Activated naive CD4-positive, alpha-beta T cell treated with anti-CD3 and anti-CD28 coated beads, Interleukin-2, amount 50 U/mL, for 24 hours (primary cell): ENCODE data around the gene TYW5.

Experiments
- H3K27ac Mint-ChIP-seq: one replicate; pipeline ENCODE4 v1.8.0; 2021; ENCODE audit warnings: mild to moderate bottlenecking, mixed read lengths
- H3K27me3 Mint-ChIP-seq: one replicate; pipeline ENCODE4 v1.8.0; 2021; ENCODE audit warnings: mixed read lengths
- H3K36me3 Mint-ChIP-seq: one replicate; pipeline ENCODE4 v1.8.0; 2021; ENCODE audit warnings: mixed read lengths
- H3K4me1 Mint-ChIP-seq: one replicate; pipeline ENCODE4 v1.8.0; 2021; ENCODE audit warnings: mixed read lengths
- H3K4me3 Mint-ChIP-seq: one replicate; pipeline ENCODE4 v1.8.0; 2021; ENCODE audit warnings: mild to moderate bottlenecking, mixed read lengths
- H3K9me3 Mint-ChIP-seq: one replicate; pipeline ENCODE4 v1.8.0; 2021; ENCODE audit warnings: mixed read lengths

TYW5 gene

DNA sequence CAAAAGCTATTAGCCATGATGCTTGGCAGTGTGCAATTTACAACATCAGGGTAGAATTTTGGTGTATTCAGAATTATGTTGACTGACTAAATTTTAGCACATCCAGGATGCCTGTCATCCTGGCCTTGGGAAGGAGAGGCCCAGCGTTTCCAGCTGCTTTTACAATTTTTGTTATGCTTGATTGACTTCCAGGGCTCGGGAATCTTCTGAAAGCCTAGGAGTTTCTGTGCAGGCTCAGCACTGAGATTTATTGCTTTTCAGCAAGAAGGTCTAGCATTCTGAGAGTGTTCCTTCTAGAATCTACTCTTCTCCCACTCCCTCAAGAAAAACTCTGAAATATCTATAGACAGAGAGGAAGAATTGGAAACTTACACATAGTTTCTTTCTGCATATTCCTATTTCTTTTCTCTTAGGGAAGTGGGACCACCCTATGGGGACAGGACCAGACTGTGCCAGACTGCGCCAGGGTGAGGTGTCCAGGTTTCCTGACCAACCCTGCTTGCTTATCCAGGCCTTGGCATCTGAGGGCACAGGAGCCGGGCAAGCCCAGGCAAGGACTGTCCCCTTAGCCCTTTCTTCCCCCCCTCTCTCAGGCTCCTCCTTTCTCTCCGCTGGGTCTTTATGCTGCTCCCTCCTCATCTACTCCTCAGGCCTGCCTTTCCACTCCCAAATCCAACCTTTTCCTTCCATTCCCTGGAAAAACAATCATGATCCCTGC is 27.0 kb upstream of the TYW5 start:
- Mint-ChIP-seq H3K36me3 (no peaks in the 10 kb centered on the region), H3K27ac (no peak overlapping the region), H3K4me3 (no peak overlapping the region), H3K27me3 (no peaks in the 10 kb centered on the region), H3K4me1 (peaks cover 12% of the 10 kb centered on the region), H3K9me3 (no peaks in the 10 kb centered on the region)

- Mint-ChIP-seq H3K9me3 (no peaks in the 10 kb centered on the region), H3K4me1 (peaks cover 6% of the 10 kb centered on the region), H3K27ac (no peak overlapping the region), H3K4me3 (no peak overlapping the region), H3K36me3 (peaks cover 5% of the 10 kb centered on the region), H3K27me3 (no peaks in the 10 kb centered on the region)
These were observed 24.7 kb upstream of the TYW5 start for GRCh38 chr2:199979832-199980628.

- peaks cover 7% of the 10 kb centered on the region for H3K36me3 Mint-ChIP-seq
- H3K4me1 Mint-ChIP-seq: peaks cover 6% of the 10 kb centered on the region
- no peaks in the 10 kb centered on the region for H3K27me3 Mint-ChIP-seq
- no peak overlapping the region for H3K27ac Mint-ChIP-seq
- H3K9me3 Mint-ChIP-seq: no peaks in the 10 kb centered on the region
- no peak overlapping the region for H3K4me3 Mint-ChIP-seq
These were observed 24.1 kb upstream of the TYW5 start for GRCh38 chr2:199979398-199979797.

DNA sequence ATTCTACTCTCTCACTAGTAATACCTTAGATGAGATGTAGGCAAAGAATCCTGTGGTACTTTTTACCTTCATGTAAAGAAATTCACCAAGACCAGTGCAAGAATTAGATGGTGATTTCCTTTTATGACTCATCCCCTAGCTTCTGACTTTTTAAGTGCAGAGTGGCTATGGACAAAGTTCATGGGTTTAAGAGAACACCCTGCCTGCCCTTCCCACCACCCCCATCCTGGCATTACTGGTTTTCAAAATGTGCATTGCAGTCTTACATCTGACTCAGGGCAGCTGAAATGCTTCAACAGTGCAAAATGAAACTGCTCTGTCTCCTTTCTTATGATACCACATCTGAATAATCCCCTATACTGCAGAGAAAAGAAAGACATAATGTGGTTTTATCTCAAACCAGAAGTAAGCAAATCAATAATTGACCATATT is 22.7 kb upstream of the TYW5 start:
- H3K4me1 Mint-ChIP-seq: peaks cover 6% of the 10 kb centered on the region
- H3K27ac Mint-ChIP-seq: no peak overlapping the region
- H3K36me3 Mint-ChIP-seq: peaks cover 7% of the 10 kb centered on the region
- no peak overlapping the region for H3K4me3 Mint-ChIP-seq
- H3K9me3 Mint-ChIP-seq: no peaks in the 10 kb centered on the region
- no peaks in the 10 kb centered on the region for H3K27me3 Mint-ChIP-seq

DNA sequence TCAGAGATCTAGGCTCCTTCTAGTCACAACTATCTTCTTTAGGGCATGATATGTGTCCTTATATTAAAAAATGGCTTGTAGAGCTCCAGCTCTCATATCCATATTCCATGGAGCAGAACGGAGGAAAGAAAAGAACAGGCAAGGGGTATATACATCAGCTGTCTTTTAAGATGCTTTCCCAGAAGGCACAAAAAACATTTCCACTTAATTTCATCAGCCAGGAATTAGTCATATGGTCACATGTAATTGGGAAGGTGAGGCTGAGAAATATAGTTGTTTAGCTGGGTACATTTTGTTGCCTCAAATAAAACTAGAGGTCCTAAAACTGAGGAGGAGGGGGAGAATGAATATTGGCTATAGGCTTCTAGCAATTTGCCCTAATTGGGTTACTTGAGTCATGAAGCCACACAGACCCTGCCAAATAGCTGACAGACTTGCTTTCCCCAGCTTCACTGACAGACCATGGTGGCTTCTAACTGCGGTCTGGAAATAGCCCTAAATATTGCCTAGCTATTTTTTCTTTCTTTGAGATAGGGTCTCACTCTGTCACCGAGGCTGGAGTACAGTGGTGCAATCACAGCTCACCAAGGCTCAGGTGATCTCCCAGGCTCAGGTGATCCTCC is 20.1 kb upstream of the TYW5 start:
- Mint-ChIP-seq H3K9me3 (no peaks in the 10 kb centered on the region), H3K27ac (peak overlapping the region; percentile 36), H3K27me3 (no peaks in the 10 kb centered on the region), H3K36me3 (peaks cover 7% of the 10 kb centered on the region), H3K4me1 (peaks cover 6% of the 10 kb centered on the region), H3K4me3 (no peak overlapping the region)

DNA sequence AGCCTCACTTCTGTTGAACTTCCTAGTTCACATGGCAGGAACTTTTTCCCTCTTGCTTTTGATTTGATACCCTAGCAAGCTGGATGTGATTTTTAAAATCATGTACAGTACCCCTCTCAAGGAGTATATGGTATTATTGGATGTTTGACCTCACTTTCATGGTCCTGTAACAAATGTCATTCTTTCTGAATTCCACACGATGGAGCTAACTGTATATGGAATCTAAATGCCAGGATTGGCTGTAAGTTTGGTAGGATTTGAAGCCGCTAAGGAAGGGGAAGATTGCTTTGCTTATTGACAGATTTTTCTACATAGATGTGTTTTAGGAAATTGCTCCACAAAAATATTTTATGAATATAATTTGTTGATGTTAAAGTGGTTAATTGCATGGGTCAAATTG is 18.4 kb upstream of the TYW5 start:
- Mint-ChIP-seq H3K27me3 (no peaks in the 10 kb centered on the region), H3K27ac (no peak overlapping the region), H3K4me3 (no peak overlapping the region)

DNA sequence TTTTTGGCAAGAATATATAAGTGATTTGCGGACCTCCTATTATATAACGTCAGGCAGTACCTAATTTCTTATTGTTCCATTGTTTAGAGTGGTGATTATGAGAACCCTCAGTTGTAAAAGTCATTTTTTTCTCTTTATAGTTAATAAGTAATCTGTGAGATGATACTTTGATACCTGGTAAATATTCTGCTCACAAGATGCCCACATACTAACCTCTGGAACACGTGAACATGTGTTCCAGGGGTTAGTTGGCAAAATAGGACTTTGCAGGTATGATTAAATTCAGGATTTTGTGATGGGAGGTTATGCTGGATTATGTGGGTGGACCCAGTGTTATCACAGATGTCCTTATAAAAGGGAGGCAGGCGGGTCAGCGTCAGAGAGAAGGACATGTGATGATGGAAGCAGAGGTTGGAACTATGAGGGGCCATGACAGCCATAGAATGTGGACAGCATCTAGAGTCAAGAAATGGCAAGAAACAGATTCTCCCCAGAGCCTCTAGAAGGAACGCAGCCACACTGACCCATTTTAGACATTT is 16.9 kb upstream of the TYW5 start:
- Mint-ChIP-seq H3K36me3 (peaks cover 11% of the 10 kb centered on the region), H3K4me1 (no peaks in the 10 kb centered on the region), H3K9me3 (no peaks in the 10 kb centered on the region), H3K27ac (no peak overlapping the region), H3K4me3 (no peak overlapping the region), H3K27me3 (no peaks in the 10 kb centered on the region)

More for the DNA sequence above, 18.4 kb upstream of the TYW5 start:
- Mint-ChIP-seq H3K4me1 (peaks cover 6% of the 10 kb centered on the region), H3K36me3 (peaks cover 7% of the 10 kb centered on the region), H3K9me3 (no peaks in the 10 kb centered on the region)

GRCh38 chr2:199968126-199968525 is 12.8 kb upstream of the TYW5 start:
- Mint-ChIP-seq H3K27ac (peak overlapping the region; percentile 41), H3K4me1 (no peaks in the 10 kb centered on the region), H3K27me3 (no peaks in the 10 kb centered on the region)

DNA sequence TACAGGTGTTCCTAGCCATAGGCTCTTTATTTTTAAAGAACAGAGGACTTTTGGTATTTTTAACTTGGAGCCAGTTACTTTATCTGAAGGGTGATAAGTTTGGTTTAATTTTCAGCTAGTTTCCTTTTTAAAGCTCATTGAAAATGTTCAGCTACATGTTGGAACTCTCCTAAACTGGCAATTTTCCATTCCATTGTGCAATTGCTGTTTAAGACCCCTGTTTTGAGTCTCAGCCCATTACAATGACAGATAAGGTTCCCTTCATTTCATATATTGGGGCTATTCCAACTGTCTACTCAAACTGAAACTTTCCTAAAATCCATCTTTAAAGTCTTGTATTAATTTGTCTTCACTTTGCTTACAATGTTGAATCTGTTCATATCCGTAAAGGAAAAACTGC is 11.7 kb upstream of the TYW5 start:
- no peak overlapping the region for H3K27ac Mint-ChIP-seq
- H3K36me3 Mint-ChIP-seq: peaks cover 9% of the 10 kb centered on the region
- H3K4me3 Mint-ChIP-seq: no peak overlapping the region
- H3K4me1 Mint-ChIP-seq: peaks cover 4% of the 10 kb centered on the region
- no peaks in the 10 kb centered on the region for H3K27me3 Mint-ChIP-seq
- H3K9me3 Mint-ChIP-seq: no peaks in the 10 kb centered on the region

More at GRCh38 chr2:199968126-199968525, 12.8 kb upstream of the TYW5 start:
- Mint-ChIP-seq H3K36me3 (peaks cover 6% of the 10 kb centered on the region), H3K4me3 (no peak overlapping the region), H3K9me3 (no peaks in the 10 kb centered on the region)

GRCh38 chr2:199966405-199966804 is 11.1 kb upstream of the TYW5 start:
- no peaks in the 10 kb centered on the region for H3K9me3 Mint-ChIP-seq
- no peak overlapping the region for H3K4me3 Mint-ChIP-seq

DNA sequence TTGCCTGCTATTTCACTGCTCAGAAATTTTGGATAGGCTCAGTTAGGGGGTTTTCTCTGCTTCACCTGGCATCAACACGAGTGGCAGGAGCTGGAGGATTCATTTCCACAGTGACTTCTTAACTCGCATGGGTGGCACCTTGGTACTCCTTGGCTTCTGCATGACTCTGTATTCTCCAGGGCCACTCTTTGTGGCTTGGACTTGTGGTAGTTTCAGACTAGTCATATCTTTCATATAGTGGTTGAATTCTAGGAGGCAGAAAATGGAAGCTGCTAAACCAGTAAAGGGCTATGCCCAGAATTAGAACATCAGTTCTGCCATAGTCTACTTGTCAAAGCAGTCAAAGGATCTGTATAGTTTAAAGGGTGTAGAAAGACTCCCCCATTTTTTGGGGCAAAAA is 6.9 kb upstream of the TYW5 start:
- Mint-ChIP-seq H3K9me3 (no peaks in the 10 kb centered on the region), H3K4me3 (no peak overlapping the region), H3K27ac (no peak overlapping the region), H3K27me3 (no peaks in the 10 kb centered on the region), H3K4me1 (peaks cover 17% of the 10 kb centered on the region), H3K36me3 (peaks cover 8% of the 10 kb centered on the region)

More at GRCh38 chr2:199966405-199966804, 11.1 kb upstream of the TYW5 start:
- Mint-ChIP-seq H3K27ac (no peak overlapping the region), H3K36me3 (peaks cover 9% of the 10 kb centered on the region), H3K4me1 (peaks cover 4% of the 10 kb centered on the region), H3K27me3 (no peaks in the 10 kb centered on the region)

GRCh38 chr2:199958014-199958413 is 2.7 kb upstream of the TYW5 start:
- Mint-ChIP-seq H3K4me3 (peak overlapping the region; percentile 35), H3K4me1 (peaks cover 42% of the 10 kb centered on the region), H3K36me3 (peaks cover 4% of the 10 kb centered on the region)

DNA sequence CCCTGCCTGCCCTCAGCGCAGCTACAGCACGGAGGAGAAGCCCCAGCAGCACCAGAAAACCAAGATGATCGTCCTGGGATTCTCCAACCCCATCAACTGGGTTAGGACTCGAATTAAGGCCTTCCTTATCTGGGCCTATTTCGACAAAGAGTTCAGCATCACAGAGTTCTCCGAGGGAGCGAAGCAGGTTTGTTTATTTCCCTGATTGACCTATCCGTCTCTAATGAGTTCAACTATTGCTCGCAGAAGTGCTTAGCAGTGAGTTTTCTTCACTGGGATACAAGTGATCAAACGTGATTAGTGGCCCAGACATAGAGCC is 730 bp upstream of the TYW5 start:
- H3K27me3 Mint-ChIP-seq: no peaks in the 10 kb centered on the region
- peak overlapping the region; percentile 95 for H3K27ac Mint-ChIP-seq
- peaks cover 51% of the 10 kb centered on the region for H3K4me1 Mint-ChIP-seq
- peaks cover 3% of the 10 kb centered on the region for H3K36me3 Mint-ChIP-seq
- no peaks in the 10 kb centered on the region for H3K9me3 Mint-ChIP-seq
- peak overlapping the region; percentile 99 for H3K4me3 Mint-ChIP-seq

More at GRCh38 chr2:199958014-199958413, 2.7 kb upstream of the TYW5 start:
- Mint-ChIP-seq H3K27ac (peak overlapping the region; percentile 61), H3K9me3 (no peaks in the 10 kb centered on the region), H3K27me3 (no peaks in the 10 kb centered on the region)

DNA sequence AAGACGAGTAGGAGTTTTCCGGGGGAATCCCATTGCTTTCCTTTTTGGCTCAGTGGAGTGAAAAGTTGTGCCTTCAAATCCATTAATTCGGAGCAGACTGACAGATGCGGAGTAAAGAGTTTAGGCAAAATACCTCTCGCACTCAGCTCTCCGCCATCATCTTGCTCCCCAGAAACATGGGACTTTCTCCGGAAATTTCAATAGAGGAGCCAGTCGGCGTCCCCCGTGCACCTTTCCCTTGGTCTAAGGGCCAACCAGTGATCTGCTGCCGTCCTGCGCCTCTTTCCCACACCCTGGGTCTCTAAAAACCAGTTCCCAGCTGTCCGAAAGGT is 318 bp downstream of the TYW5 start:
- Mint-ChIP-seq H3K27ac (peak overlapping the region; percentile 95), H3K27me3 (no peaks in the 10 kb centered on the region), H3K4me3 (peak overlapping the region; percentile 99), H3K4me1 (peaks cover 58% of the 10 kb centered on the region), H3K9me3 (no peaks in the 10 kb centered on the region), H3K36me3 (peaks cover 3% of the 10 kb centered on the region)

GRCh38 chr2:199951023-199951422 is 4.3 kb downstream of the TYW5 start:
- Mint-ChIP-seq H3K27me3 (no peaks in the 10 kb centered on the region), H3K4me1 (peaks cover 53% of the 10 kb centered on the region)

GRCh38 chr2:199950396-199950795 is 4.9 kb downstream of the TYW5 start:
- no peaks in the 10 kb centered on the region for H3K27me3 Mint-ChIP-seq
- peaks cover 54% of the 10 kb centered on the region for H3K4me1 Mint-ChIP-seq
- H3K9me3 Mint-ChIP-seq: no peaks in the 10 kb centered on the region
- no peak overlapping the region for H3K4me3 Mint-ChIP-seq
- H3K36me3 Mint-ChIP-seq: peaks cover 10% of the 10 kb centered on the region
- no peak overlapping the region for H3K27ac Mint-ChIP-seq

More at GRCh38 chr2:199951023-199951422, 4.3 kb downstream of the TYW5 start:
- H3K36me3 Mint-ChIP-seq: peaks cover 10% of the 10 kb centered on the region
- H3K9me3 Mint-ChIP-seq: no peaks in the 10 kb centered on the region
- no peak overlapping the region for H3K4me3 Mint-ChIP-seq
- H3K27ac Mint-ChIP-seq: no peak overlapping the region
